B cell (primary cell): ENCODE measurements around the gene FUT7.

Source experiments
- EZH2 ChIP-seq: IDR thresholded peaks from 2 replicates; pipeline ENCODE4 v1.6.1; 2012; ENCODE audit warnings: borderline replicate concordance, low read depth, mild to moderate bottlenecking, moderate library complexity, low read length; ENCODE audit not compliant: insufficient read depth, poor library complexity, severe bottlenecking
- TF ChIP-seq, protein P1 (sequence below): fragments of 200-600 bp; IDR thresholded peaks from one replicate; pipeline ENCODE4 v1.8.0; 2022; ENCODE audit warnings: antibody characterized with exemption, mild to moderate bottlenecking

DNA sequence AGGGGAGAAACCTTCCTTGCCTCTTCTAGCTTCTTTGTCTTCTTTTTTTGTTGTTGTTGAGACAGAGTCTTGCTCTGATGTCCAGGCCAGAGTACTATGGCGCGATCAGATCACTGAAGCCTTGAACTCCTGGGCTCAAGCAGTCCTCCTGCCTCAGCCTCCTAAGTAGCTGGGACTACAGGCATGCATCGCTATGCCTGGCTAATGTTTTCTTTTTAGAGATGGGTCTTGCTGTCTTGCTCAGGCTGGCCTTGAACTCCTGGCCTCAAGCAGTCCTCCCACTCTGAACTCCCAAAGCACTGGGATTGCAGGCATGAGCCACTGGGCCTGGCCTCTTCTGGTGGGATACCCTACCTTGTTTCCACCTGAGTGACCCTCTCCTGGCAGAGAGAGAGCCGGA, 43.0 kb downstream of the FUT7 start:
- TF ChIP-seq, protein P1, sequence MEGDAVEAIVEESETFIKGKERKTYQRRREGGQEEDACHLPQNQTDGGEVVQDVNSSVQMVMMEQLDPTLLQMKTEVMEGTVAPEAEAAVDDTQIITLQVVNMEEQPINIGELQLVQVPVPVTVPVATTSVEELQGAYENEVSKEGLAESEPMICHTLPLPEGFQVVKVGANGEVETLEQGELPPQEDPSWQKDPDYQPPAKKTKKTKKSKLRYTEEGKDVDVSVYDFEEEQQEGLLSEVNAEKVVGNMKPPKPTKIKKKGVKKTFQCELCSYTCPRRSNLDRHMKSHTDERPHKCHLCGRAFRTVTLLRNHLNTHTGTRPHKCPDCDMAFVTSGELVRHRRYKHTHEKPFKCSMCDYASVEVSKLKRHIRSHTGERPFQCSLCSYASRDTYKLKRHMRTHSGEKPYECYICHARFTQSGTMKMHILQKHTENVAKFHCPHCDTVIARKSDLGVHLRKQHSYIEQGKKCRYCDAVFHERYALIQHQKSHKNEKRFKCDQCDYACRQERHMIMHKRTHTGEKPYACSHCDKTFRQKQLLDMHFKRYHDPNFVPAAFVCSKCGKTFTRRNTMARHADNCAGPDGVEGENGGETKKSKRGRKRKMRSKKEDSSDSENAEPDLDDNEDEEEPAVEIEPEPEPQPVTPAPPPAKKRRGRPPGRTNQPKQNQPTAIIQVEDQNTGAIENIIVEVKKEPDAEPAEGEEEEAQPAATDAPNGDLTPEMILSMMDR: no peak
- no peak for TF ChIP-seq EZH2
